HG03460 (cell line): ENCODE results near the gene HMOX2.

ENCODE experiments used
- ATAC-seq: cut with Tn5 transposase; IDR thresholded peaks from one replicate; pipeline ENCODE4 v1.9.1; 2021; ENCODE audit not compliant: unreplicated experiment

The HMOX2 gene

GRCh38 chr16:4552541-4552940, 76.3 kb downstream of the HMOX2 start:
- no peak for ATAC-seq

- ATAC-seq: no peak
These were observed 79.9 kb downstream of the HMOX2 start, which contains the start of gene C16orf96 for GRCh38 chr16:4556112-4556511. TSS of gene C16orf96 (plus strand) at chr16:4556340. CDS start at chr16:4556490, 150 bp downstream.

GRCh38 chr16:4556580-4556979, 80.4 kb downstream of the HMOX2 start:
- ATAC-seq: no peak

- no peak for ATAC-seq
These were observed 81.8 kb downstream of the HMOX2 start for GRCh38 chr16:4557973-4558372.
